Measurements from ENCODE around the gene ARV1.

The ARV1 gene

DNA sequence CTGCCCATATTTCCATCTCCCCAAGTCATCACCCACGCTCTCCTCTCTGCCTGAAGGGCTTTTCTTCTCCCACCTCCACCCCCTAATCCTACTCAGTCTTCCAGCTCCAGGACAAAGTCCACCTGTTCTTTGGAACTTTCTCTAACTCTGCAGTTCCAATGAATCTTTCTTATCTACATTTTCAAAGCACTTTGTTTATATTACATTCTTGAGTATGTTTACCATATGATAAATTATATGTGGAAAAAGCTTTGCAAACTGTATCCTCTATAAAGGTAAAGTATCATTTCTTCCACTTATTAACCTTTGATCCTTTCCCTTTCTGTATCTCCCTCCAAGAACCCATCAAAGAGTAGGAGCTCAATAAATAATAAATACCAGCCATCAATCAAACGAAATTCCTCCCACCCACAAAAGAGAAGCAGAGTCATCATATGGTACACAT is 39.9 kb upstream of the ARV1 start:
- H3K4me1 Mint-ChIP-seq: peaks cover 21% of the 10 kb centered on the region
- peaks cover 5% of the 10 kb centered on the region for H3K36me3 Mint-ChIP-seq (ENCODE audit: low read depth)
- TF ChIP-seq, protein P1, sequence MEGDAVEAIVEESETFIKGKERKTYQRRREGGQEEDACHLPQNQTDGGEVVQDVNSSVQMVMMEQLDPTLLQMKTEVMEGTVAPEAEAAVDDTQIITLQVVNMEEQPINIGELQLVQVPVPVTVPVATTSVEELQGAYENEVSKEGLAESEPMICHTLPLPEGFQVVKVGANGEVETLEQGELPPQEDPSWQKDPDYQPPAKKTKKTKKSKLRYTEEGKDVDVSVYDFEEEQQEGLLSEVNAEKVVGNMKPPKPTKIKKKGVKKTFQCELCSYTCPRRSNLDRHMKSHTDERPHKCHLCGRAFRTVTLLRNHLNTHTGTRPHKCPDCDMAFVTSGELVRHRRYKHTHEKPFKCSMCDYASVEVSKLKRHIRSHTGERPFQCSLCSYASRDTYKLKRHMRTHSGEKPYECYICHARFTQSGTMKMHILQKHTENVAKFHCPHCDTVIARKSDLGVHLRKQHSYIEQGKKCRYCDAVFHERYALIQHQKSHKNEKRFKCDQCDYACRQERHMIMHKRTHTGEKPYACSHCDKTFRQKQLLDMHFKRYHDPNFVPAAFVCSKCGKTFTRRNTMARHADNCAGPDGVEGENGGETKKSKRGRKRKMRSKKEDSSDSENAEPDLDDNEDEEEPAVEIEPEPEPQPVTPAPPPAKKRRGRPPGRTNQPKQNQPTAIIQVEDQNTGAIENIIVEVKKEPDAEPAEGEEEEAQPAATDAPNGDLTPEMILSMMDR (IDR thresholded peaks at IDR 0.05; ENCODE audit: unreplicated experiment in 3 of 3): no peak
- no peaks in the 10 kb centered on the region for H3K9me3 Mint-ChIP-seq
- no peak overlapping the region for H3K4me3 Mint-ChIP-seq
- no peaks in the 10 kb centered on the region for H3K27me3 Mint-ChIP-seq (ENCODE audit: low read depth)
- H3K27ac Mint-ChIP-seq: peak overlapping the region; percentile 50 to 80 (median 75)

DNA sequence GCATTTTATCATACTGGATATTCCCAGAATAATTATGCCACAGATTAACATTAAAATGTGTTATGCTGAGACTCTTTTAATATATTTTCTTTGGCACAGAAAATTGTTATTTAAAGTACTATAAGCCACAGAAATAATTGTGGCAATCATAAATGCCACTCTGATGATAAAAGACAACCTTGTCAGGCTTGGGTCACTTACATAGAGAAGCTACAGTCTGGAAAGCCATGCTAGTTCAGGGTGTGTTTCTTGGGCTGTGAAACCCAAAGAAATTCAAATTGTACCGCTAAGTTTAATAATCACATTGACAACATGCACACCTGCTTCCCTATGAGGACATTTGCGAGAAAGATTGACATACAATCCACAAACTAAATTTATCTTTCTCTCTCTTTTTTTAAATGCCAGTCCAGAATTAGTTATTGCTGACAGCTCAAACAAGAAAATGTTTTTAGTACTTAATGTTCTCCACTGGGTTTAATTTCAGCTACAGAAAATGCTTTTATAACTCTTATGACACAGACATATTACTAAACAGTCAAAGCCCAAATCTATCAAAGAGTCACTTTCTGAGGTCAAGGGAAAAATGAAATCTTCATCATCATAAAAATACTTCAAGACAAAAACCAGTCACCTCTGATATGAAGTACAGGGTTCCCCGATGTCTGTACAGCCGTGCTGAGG is 38.9 kb upstream of the ARV1 start:
- Mint-ChIP-seq H3K27ac (peak overlapping the region; percentile 49 to 70 (median 58)), H3K4me1 (peaks cover 21% of the 10 kb centered on the region), H3K9me3 (no peaks in the 10 kb centered on the region), H3K4me3 (no peak overlapping the region), H3K36me3 (ENCODE audit: low read depth) (peaks cover 11% of the 10 kb centered on the region), H3K27me3 (ENCODE audit: low read depth) (no peaks in the 10 kb centered on the region)
- TF ChIP-seq, protein P1 (IDR thresholded peaks at IDR 0.05; ENCODE audit: unreplicated experiment in 3 of 3): no peak

DNA sequence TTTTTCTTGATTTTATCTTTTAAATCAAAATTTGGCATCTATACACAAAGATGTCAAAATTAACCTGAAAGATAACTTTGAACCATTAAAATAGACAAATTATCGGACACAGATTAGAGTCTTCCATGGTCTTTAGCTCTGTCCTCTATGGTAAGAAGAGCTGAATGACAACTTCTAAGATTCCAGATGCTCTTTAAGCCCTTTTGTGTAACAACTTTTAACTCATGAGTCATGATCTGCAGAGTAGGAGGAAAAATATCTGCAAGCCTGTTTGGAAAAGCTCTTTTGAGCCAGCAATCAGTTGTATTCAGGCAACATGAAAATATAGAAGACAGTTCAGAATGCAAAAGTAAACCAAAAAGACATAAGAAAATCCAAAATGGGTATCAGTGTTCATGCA is 38.0 kb upstream of the ARV1 start:
- peaks cover 21% of the 10 kb centered on the region for H3K4me1 Mint-ChIP-seq

DNA sequence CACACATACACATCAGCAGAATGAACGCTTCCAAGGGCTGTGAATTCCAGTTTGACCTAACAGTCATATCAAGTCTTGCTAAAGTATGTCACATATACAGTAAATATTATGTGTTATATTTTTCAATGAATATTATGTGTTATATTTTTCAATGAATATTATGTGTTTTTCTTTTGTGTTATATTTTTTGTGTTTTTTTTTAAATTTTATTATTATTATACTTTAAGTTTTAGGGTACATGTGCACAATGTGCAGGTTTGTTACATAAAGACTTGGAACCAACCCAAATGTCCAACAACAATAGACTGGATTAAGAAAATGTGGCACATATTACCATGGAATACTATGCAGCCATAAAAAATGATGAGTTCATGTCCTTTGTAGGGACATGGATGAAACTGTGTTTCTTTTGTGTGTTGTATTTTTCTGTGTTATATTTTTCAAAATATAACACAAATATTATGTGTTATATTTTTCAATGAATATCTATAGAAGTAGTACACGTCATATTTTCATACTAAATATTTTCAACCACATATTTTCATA is 35.8 kb upstream of the ARV1 start:
- TF ChIP-seq, protein P1 (IDR thresholded peaks at IDR 0.05; ENCODE audit: unreplicated experiment in 3 of 3): no peak
- Mint-ChIP-seq H3K9me3 (no peaks in the 10 kb centered on the region), H3K36me3 (ENCODE audit: low read depth) (peaks cover 12% of the 10 kb centered on the region), H3K4me3 (no peak overlapping the region), H3K4me1 (peaks cover 16% of the 10 kb centered on the region), H3K27me3 (ENCODE audit: low read depth) (no peaks in the 10 kb centered on the region), H3K27ac (no peak overlapping the region)

More for the DNA sequence above, 38.0 kb upstream of the ARV1 start:
- Mint-ChIP-seq H3K27ac (peak overlapping the region; percentile 49 to 70 (median 58)), H3K9me3 (no peaks in the 10 kb centered on the region), H3K27me3 (ENCODE audit: low read depth) (no peaks in the 10 kb centered on the region), H3K36me3 (ENCODE audit: low read depth) (peaks cover 12% of the 10 kb centered on the region), H3K4me3 (no peak overlapping the region)
- TF ChIP-seq, protein P1 (IDR thresholded peaks at IDR 0.05; ENCODE audit: unreplicated experiment in 3 of 3): no peak

DNA sequence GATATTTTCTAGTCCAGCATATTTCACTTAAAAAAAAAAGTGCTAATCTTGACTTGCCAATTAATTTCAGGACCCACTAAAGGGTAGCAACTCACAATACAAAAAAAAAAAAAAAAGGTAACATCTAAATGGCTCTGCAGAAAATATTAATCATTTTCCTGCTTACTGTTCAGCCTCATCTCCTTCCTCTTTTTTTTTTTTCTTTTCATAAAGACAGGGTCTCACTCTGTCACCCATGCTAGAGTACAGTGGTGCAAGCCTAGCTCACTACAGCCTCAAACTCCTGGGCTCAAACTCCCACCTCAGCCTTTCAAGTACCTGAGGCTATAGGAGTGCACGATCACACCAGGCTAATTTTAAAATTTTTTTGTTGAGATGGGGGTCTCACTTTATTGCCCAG is 30.6 kb upstream of the ARV1 start:
- Mint-ChIP-seq H3K4me1 (peaks cover 5% of the 10 kb centered on the region), H3K27ac (no peak overlapping the region), H3K36me3 (ENCODE audit: low read depth) (peaks cover 12% of the 10 kb centered on the region), H3K27me3 (ENCODE audit: low read depth) (no peaks in the 10 kb centered on the region), H3K9me3 (no peaks in the 10 kb centered on the region), H3K4me3 (no peak overlapping the region)
- TF ChIP-seq, protein P1 (IDR thresholded peaks at IDR 0.05; ENCODE audit: unreplicated experiment in 3 of 3): no peak

DNA sequence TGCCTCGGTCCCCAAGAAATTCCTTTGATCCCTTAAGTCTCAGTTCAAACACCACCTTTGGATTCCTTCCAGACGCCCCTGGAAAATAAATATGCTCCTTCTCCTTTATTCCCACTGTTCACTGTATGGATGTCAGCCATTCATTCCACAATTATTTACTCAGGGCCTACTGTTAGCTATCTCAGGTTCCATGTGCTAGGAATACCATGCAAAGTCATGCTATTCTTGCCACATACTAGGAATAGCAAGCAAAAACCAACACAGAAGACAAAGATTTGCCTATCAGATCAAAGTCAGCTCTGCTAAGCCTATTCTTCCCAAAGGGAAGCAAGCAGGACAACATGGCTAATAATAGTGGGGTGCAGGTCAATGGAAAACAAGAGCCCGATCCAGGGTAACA is 30.0 kb upstream of the ARV1 start:
- Mint-ChIP-seq H3K4me3 (no peak overlapping the region), H3K27me3 (ENCODE audit: low read depth) (no peaks in the 10 kb centered on the region), H3K9me3 (no peaks in the 10 kb centered on the region), H3K27ac (no peak overlapping the region), H3K4me1 (peaks cover 5% of the 10 kb centered on the region), H3K36me3 (ENCODE audit: low read depth) (peaks cover 11% of the 10 kb centered on the region)
- TF ChIP-seq, protein P1 (IDR thresholded peaks at IDR 0.05; ENCODE audit: unreplicated experiment in 3 of 3): no peak
